HEK293 (cell line): Measurements from ENCODE around the gene CACNA1C.

ENCODE experiments used
- CTCF ChIA-PET: fragments of 350-600 bp; formaldehyde crosslinking; extraction: SDS; loops from one replicate; lab custom pipeline; 2021; ENCODE audit warnings: antibody characterized with exemption; lab: Yijun Ruan, JAX
- POLR2A ChIA-PET: fragments of 300-600 bp; formaldehyde crosslinking; extraction: SDS; loops from one replicate; lab custom pipeline; 2020; ENCODE audit warnings: antibody characterized with exemption, inconsistent platforms; lab: Yijun Ruan, JAX
- H3K27ac ChIP-seq: fragments of 200-500 bp; sonication (Bioruptor generic); 2 replicates; pipeline ENCODE4 v1.5.1; 2014; ENCODE audit warnings: low read depth, low read length, control low read depth, inconsistent platforms; ENCODE audit errors: extremely low read depth
- H3K36me3 ChIP-seq, 2 experiments: fragments of 200-500 bp in 1 of 2; sonication (Bioruptor generic) in 1 of 2; 1 replicate in 1 of 2; 2 replicates in 1 of 2; pipeline ENCODE4 v1.5.1; 2014 to 2017; ENCODE audit warnings: inconsistent platforms in 2 of 2, low read length in 2 of 2; ENCODE audit not compliant: control insufficient read depth in 2 of 2, insufficient read depth in 1 of 2
- H3K4me1 ChIP-seq: fragments of 200-500 bp; sonication (Bioruptor generic); 2 replicates; pipeline ENCODE4 v1.5.1; 2014; ENCODE audit warnings: mild to moderate bottlenecking, low read length, inconsistent platforms; ENCODE audit not compliant: control insufficient read depth, insufficient read depth
- H3K4me3 ChIP-seq: 2 replicates; pipeline ENCODE4 v1.5.1; 2011; ENCODE audit warnings: low read depth, mild to moderate bottlenecking, control low read depth, low read length, moderate library complexity
- H3K9me3 ChIP-seq: fragments of 200-500 bp; sonication (Bioruptor generic); 2 replicates; pipeline ENCODE4 v1.5.1; 2014; ENCODE audit warnings: low read depth, low read length, inconsistent platforms; ENCODE audit not compliant: control insufficient read depth, insufficient read depth
- GFI1B ChIP-seq: fragments of 450-650 bp; formaldehyde crosslinking; IDR thresholded peaks from 2 replicates; pipeline ENCODE4 v1.5.1; 2016; ENCODE audit warnings: missing biosample characterization, missing genetic modification characterization
- GLI2 ChIP-seq: fragments of 450-650 bp; formaldehyde crosslinking; IDR thresholded peaks from 2 replicates; pipeline ENCODE4; 2017; ENCODE audit warnings: missing biosample characterization, missing genetic modification characterization, low read depth, borderline replicate concordance
- KLF1 ChIP-seq: fragments of 450-650 bp; formaldehyde crosslinking; IDR thresholded peaks from 2 replicates; pipeline ENCODE4 v1.5.1; 2016; ENCODE audit warnings: missing biosample characterization, missing genetic modification characterization
- MEIS1 ChIP-seq: sonication (generic); formaldehyde crosslinking; IDR thresholded peaks from 2 replicates; pipeline ENCODE4 v1.8.1; 2022; ENCODE audit warnings: missing genetic modification reagents, mild to moderate bottlenecking, borderline replicate concordance
- PRDM1 ChIP-seq: fragments of 450-650 bp; formaldehyde crosslinking; IDR thresholded peaks from 2 replicates; pipeline ENCODE4; 2016; ENCODE audit warnings: missing biosample characterization, missing genetic modification characterization
- SCRT2 ChIP-seq: fragments of 450-650 bp; formaldehyde crosslinking; IDR thresholded peaks from 2 replicates; pipeline ENCODE4 v1.5.1; 2016; ENCODE audit warnings: missing biosample characterization, missing genetic modification characterization
- SP3 ChIP-seq: fragments of 450-650 bp; formaldehyde crosslinking; IDR thresholded peaks from 2 replicates; pipeline ENCODE4 v1.5.1; 2016; ENCODE audit warnings: missing biosample characterization, missing genetic modification characterization
- ZBTB1 ChIP-seq: fragments of 450-650 bp; formaldehyde crosslinking; IDR thresholded peaks from 2 replicates; pipeline ENCODE4 v1.5.1; 2016; ENCODE audit warnings: missing biosample characterization, missing genetic modification characterization
- ZNF133 ChIP-seq: fragments of 450-650 bp; formaldehyde crosslinking; IDR thresholded peaks from 2 replicates; pipeline ENCODE4 v1.5.1; 2016; ENCODE audit warnings: missing biosample characterization, missing genetic modification characterization
- ZNF292 ChIP-seq: fragments of 450-650 bp; formaldehyde crosslinking; IDR thresholded peaks from 2 replicates; pipeline ENCODE4 v1.5.1; 2016; ENCODE audit warnings: low read depth, missing biosample characterization, missing genetic modification characterization, borderline replicate concordance
- ZNF404 ChIP-seq: fragments of 450-650 bp; formaldehyde crosslinking; IDR thresholded peaks from 2 replicates; pipeline ENCODE4 v1.5.1; 2017; ENCODE audit warnings: missing biosample characterization, missing genetic modification characterization
- ZNF514 ChIP-seq: fragments of 450-650 bp; formaldehyde crosslinking; IDR thresholded peaks from 2 replicates; pipeline ENCODE4 v1.5.1; 2016; ENCODE audit warnings: missing biosample characterization, missing genetic modification characterization
- ZNF621 ChIP-seq: fragments of 450-650 bp; formaldehyde crosslinking; IDR thresholded peaks from 2 replicates; pipeline ENCODE4 v1.5.1; 2017; ENCODE audit warnings: missing biosample characterization, missing genetic modification characterization
- ZNF629 ChIP-seq: fragments of 450-650 bp; formaldehyde crosslinking; IDR thresholded peaks from 2 replicates; pipeline ENCODE4 v1.5.1; 2017; ENCODE audit warnings: missing biosample characterization, missing genetic modification characterization
- ZNF658 ChIP-seq: fragments of 450-650 bp; formaldehyde crosslinking; IDR thresholded peaks from 2 replicates; pipeline ENCODE4; 2016; ENCODE audit warnings: missing biosample characterization, missing genetic modification characterization
- ZNF768 ChIP-seq: fragments of 450-650 bp; formaldehyde crosslinking; IDR thresholded peaks from 2 replicates; pipeline ENCODE4 v1.5.1; 2018; ENCODE audit warnings: missing biosample characterization, mild to moderate bottlenecking, missing genetic modification characterization
- ZNF792 ChIP-seq: fragments of 450-650 bp; formaldehyde crosslinking; IDR thresholded peaks from 2 replicates; pipeline ENCODE4 v1.5.1; 2016; ENCODE audit warnings: missing biosample characterization, missing genetic modification characterization
- TF ChIP-seq, protein P1 (sequence below): fragments of 450-650 bp; formaldehyde crosslinking; IDR thresholded peaks from 2 replicates; pipeline ENCODE4 v1.5.1; 2016; ENCODE audit warnings: missing biosample characterization, missing genetic modification characterization
- TF ChIP-seq, protein P2 (sequence below): fragments of 450-650 bp; formaldehyde crosslinking; IDR thresholded peaks from 2 replicates; pipeline ENCODE4 v1.5.1; 2016; ENCODE audit warnings: missing biosample characterization, missing genetic modification characterization
- TF ChIP-seq, protein P3 (sequence below): fragments of 450-650 bp; formaldehyde crosslinking; IDR thresholded peaks from 2 replicates; pipeline ENCODE4 v1.5.1; 2017; ENCODE audit warnings: missing biosample characterization, missing genetic modification characterization
- TF ChIP-seq, protein P4 (sequence below): fragments of 450-650 bp; formaldehyde crosslinking; IDR thresholded peaks from 2 replicates; pipeline ENCODE4 v1.5.1; 2016; ENCODE audit warnings: missing biosample characterization, missing genetic modification characterization
- TF ChIP-seq, protein P5 (sequence below): fragments of 450-650 bp; formaldehyde crosslinking; IDR thresholded peaks from 2 replicates; pipeline ENCODE4 v1.5.1; 2016; ENCODE audit warnings: missing biosample characterization, missing genetic modification characterization
- TF ChIP-seq, protein P6 (sequence below): fragments of 450-650 bp; formaldehyde crosslinking; IDR thresholded peaks from 2 replicates; pipeline ENCODE4 v1.5.1; 2016; ENCODE audit warnings: missing biosample characterization, missing genetic modification characterization

Gene CACNA1C

DNA sequence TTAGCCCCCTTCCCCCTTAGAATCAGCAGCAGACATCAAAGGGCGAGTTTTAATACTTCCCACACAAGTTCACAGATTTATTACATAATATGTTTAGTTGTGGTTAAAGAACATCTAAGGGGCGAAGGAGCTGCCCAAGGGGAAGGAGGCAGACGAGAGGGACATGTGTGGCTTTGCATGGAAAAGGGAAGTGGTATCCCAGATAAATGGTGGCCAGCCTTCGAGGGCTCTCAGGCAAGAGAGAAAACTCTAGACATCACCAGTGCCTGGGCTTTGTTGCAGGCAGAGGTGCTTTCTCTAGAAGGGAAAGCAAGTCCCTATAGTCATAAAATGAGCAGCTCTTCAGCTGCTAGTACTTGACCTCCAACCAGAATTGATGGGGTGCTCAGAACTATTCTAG, 121.2 kb downstream of the CACNA1C start:
- POLR2A ChIA-PET = no interaction called here
- TF ChIP-seq KLF1 (tag by site-specific recombination) (no peak), ZNF792 (tag by site-specific recombination) (no peak), ZBTB1 (tag by site-specific recombination) (no peak), PRDM1 (tag by site-specific recombination) (no peak), ZNF292 (no peak), ZNF621 (tag by site-specific recombination) (no peak), ZNF629 (no peak), ZNF658 (tag by site-specific recombination) (no peak), GLI2 (no peak), ZNF133 (tag by site-specific recombination) (no peak), ZNF768 (tag by site-specific recombination) (no peak), ZNF404 (tag by site-specific recombination) (no peak)
- TF ChIP-seq, protein P1, sequence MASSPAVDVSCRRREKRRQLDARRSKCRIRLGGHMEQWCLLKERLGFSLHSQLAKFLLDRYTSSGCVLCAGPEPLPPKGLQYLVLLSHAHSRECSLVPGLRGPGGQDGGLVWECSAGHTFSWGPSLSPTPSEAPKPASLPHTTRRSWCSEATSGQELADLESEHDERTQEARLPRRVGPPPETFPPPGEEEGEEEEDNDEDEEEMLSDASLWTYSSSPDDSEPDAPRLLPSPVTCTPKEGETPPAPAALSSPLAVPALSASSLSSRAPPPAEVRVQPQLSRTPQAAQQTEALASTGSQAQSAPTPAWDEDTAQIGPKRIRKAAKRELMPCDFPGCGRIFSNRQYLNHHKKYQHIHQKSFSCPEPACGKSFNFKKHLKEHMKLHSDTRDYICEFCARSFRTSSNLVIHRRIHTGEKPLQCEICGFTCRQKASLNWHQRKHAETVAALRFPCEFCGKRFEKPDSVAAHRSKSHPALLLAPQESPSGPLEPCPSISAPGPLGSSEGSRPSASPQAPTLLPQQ = no peak
- TF ChIP-seq, protein P2, sequence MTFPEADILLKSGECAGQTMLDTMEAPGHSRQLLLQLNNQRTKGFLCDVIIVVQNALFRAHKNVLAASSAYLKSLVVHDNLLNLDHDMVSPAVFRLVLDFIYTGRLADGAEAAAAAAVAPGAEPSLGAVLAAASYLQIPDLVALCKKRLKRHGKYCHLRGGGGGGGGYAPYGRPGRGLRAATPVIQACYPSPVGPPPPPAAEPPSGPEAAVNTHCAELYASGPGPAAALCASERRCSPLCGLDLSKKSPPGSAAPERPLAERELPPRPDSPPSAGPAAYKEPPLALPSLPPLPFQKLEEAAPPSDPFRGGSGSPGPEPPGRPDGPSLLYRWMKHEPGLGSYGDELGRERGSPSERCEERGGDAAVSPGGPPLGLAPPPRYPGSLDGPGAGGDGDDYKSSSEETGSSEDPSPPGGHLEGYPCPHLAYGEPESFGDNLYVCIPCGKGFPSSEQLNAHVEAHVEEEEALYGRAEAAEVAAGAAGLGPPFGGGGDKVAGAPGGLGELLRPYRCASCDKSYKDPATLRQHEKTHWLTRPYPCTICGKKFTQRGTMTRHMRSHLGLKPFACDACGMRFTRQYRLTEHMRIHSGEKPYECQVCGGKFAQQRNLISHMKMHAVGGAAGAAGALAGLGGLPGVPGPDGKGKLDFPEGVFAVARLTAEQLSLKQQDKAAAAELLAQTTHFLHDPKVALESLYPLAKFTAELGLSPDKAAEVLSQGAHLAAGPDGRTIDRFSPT (tag by site-specific recombination) = no peak
- TF ChIP-seq, protein P3, sequence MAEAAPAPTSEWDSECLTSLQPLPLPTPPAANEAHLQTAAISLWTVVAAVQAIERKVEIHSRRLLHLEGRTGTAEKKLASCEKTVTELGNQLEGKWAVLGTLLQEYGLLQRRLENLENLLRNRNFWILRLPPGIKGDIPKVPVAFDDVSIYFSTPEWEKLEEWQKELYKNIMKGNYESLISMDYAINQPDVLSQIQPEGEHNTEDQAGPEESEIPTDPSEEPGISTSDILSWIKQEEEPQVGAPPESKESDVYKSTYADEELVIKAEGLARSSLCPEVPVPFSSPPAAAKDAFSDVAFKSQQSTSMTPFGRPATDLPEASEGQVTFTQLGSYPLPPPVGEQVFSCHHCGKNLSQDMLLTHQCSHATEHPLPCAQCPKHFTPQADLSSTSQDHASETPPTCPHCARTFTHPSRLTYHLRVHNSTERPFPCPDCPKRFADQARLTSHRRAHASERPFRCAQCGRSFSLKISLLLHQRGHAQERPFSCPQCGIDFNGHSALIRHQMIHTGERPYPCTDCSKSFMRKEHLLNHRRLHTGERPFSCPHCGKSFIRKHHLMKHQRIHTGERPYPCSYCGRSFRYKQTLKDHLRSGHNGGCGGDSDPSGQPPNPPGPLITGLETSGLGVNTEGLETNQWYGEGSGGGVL (tag by site-specific recombination) = no peak
- TF ChIP-seq, protein P4, sequence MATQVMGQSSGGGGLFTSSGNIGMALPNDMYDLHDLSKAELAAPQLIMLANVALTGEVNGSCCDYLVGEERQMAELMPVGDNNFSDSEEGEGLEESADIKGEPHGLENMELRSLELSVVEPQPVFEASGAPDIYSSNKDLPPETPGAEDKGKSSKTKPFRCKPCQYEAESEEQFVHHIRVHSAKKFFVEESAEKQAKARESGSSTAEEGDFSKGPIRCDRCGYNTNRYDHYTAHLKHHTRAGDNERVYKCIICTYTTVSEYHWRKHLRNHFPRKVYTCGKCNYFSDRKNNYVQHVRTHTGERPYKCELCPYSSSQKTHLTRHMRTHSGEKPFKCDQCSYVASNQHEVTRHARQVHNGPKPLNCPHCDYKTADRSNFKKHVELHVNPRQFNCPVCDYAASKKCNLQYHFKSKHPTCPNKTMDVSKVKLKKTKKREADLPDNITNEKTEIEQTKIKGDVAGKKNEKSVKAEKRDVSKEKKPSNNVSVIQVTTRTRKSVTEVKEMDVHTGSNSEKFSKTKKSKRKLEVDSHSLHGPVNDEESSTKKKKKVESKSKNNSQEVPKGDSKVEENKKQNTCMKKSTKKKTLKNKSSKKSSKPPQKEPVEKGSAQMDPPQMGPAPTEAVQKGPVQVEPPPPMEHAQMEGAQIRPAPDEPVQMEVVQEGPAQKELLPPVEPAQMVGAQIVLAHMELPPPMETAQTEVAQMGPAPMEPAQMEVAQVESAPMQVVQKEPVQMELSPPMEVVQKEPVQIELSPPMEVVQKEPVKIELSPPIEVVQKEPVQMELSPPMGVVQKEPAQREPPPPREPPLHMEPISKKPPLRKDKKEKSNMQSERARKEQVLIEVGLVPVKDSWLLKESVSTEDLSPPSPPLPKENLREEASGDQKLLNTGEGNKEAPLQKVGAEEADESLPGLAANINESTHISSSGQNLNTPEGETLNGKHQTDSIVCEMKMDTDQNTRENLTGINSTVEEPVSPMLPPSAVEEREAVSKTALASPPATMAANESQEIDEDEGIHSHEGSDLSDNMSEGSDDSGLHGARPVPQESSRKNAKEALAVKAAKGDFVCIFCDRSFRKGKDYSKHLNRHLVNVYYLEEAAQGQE (tag by site-specific recombination) = no peak
- no peaks in the 10 kb centered on the region for H3K4me1 ChIP-seq
- CTCF ChIA-PET = no interaction called here
- no peak overlapping the region for H3K4me3 ChIP-seq
- no peaks in the 10 kb centered on the region for H3K9me3 ChIP-seq
- no peak overlapping the region for H3K27ac ChIP-seq
- no peaks in the 10 kb centered on the region for H3K36me3 ChIP-seq

DNA sequence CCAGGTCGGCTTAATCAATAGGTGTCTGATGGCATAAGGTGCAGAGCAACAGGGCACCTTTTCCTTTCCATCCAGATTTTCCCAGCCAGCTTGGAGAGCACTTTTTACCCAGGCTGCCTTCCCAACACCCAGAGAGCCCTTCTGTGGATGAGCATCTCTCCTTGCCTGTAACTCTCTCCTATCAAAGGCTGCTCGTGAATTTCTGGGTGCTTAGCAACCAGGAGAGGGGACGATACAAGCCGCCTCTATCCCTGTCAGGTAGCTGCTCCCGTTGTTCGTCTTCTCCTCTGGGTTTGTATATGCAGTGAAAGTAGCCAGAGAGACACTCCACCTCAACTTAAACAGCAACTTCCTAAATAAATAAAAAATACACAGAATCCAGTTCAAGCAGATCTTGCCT, 124.2 kb downstream of the CACNA1C start:
- ChIA-PET CTCF (no interaction called here), POLR2A (interaction anchor here (0.6 kb wide), 1 partner anchor 505 kb away, joined by 4 read pairs; no protein-coding TSS in a partner anchor)
- Histone ChIP-seq H3K27ac (no peak overlapping the region), H3K4me1 (no peaks in the 10 kb centered on the region), H3K4me3 (no peak overlapping the region), H3K9me3 (no peaks in the 10 kb centered on the region), H3K36me3 (no peaks in the 10 kb centered on the region)
- TF ChIP-seq ZNF292 (no peak), ZNF514 (tag by site-specific recombination) (no peak), MEIS1 (CRISPR knock-in tag) (no peak), SCRT2 (tag by site-specific recombination) (no peak), GFI1B (tag by site-specific recombination) (no peak), SP3 (tag by site-specific recombination) (no peak)
- TF ChIP-seq, protein P5, sequence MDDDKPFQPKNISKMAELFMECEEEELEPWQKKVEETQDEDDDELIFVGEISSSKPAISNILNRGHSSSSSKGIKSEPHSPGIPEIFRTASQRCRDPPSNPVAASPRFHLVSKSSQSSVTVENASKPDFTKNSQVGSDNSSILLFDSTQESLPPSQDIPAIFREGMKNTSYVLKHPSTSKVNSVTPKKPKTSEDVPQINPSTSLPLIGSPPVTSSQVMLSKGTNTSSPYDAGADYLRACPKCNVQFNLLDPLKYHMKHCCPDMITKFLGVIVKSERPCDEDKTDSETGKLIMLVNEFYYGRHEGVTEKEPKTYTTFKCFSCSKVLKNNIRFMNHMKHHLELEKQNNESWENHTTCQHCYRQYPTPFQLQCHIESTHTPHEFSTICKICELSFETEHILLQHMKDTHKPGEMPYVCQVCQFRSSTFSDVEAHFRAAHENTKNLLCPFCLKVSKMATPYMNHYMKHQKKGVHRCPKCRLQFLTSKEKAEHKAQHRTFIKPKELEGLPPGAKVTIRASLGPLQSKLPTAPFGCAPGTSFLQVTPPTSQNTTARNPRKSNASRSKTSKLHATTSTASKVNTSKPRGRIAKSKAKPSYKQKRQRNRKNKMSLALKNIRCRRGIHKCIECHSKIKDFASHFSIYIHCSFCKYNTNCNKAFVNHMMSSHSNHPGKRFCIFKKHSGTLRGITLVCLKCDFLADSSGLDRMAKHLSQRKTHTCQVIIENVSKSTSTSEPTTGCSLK (tag by site-specific recombination) = no peak
- TF ChIP-seq, protein P6, sequence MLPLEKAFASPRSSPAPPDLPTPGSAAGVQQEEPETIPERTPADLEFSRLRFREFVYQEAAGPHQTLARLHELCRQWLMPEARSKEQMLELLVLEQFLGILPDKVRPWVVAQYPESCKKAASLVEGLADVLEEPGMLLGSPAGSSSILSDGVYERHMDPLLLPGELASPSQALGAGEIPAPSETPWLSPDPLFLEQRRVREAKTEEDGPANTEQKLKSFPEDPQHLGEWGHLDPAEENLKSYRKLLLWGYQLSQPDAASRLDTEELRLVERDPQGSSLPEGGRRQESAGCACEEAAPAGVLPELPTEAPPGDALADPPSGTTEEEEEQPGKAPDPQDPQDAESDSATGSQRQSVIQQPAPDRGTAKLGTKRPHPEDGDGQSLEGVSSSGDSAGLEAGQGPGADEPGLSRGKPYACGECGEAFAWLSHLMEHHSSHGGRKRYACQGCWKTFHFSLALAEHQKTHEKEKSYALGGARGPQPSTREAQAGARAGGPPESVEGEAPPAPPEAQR (tag by site-specific recombination) = no peak
